Activated CD8-positive, alpha-beta memory T cell treated with anti-CD3 and anti-CD28 coated beads, Interleukin-2, amount 50 U/mL, for 1 hour (primary cell): ENCODE results near the gene RNF5.
"Not testable (repeated sequence)": the region's sequence is repeated elsewhere in the genome, so short reads cannot be mapped to it uniquely, and the experiment has no call there.

Source experiments
- DNase-seq: peaks from one replicate; pipeline ENCODE4 v3.0.0-alpha.2; 2020; ENCODE audit errors: extremely low read depth

RNF5 gene

GRCh38 chr6:32204268-32204715, 26.1 kb downstream of the RNF5 start:
- DNase-seq, result no peak

GRCh38 chr6:32208996-32209395, 30.8 kb downstream of the RNF5 start:
- DNase-seq, result no peak

GRCh38 chr6:32210191-32210601, 32.0 kb downstream of the RNF5 start:
- no peak for DNase-seq

GRCh38 chr6:32211432-32211831, 33.2 kb downstream of the RNF5 start:
- DNase-seq, result not testable (repeated sequence)

GRCh38 chr6:32212076-32212760, 34.0 kb downstream of the RNF5 start:
- DNase-seq, result no peak

- DNase-seq, result no peak
Observed at GRCh38 chr6:32213649-32214048, 35.4 kb downstream of the RNF5 start.

- no peak for DNase-seq
Observed at GRCh38 chr6:32214126-32214525, 35.9 kb downstream of the RNF5 start.

- DNase-seq, result no peak
Observed at GRCh38 chr6:32215617-32216016, 37.4 kb downstream of the RNF5 start.

- DNase-seq, result no peak
Observed at GRCh38 chr6:32216285-32216684, 38.1 kb downstream of the RNF5 start.

GRCh38 chr6:32216998-32217397, 38.8 kb downstream of the RNF5 start:
- DNase-seq, result no peak

GRCh38 chr6:32218167-32218566, 40.0 kb downstream of the RNF5 start:
- no peak for DNase-seq

GRCh38 chr6:32220021-32220420, 41.8 kb downstream of the RNF5 start:
- DNase-seq, result no peak

GRCh38 chr6:32222333-32223230, 44.4 kb downstream of the RNF5 start:
- DNase-seq, result no peak

- no peak for DNase-seq
Observed at GRCh38 chr6:32223258-32224235, 45.3 kb downstream of the RNF5 start, which contains the start of gene NOTCH4. Gene NOTCH4 (minus strand): TSS chr6:32224067. CDS start chr6:32223928, 139 bp downstream.

- DNase-seq, result no peak
Observed at GRCh38 chr6:32224696-32225095, 46.5 kb downstream of the RNF5 start.

- no peak for DNase-seq
Observed at GRCh38 chr6:32226434-32226833, 48.2 kb downstream of the RNF5 start.
